Activated CD8-positive, alpha-beta memory T cell treated with anti-CD3 and anti-CD28 coated beads, Interleukin-2, amount 50 U/mL, for 24 hours (primary cell): ENCODE results near the gene PKD1.

Experiments
- DNase-seq: peaks from one replicate; pipeline ENCODE4 v3.0.0-alpha.2; 2020; ENCODE audit errors: extremely low read depth

PKD1 gene

DNA sequence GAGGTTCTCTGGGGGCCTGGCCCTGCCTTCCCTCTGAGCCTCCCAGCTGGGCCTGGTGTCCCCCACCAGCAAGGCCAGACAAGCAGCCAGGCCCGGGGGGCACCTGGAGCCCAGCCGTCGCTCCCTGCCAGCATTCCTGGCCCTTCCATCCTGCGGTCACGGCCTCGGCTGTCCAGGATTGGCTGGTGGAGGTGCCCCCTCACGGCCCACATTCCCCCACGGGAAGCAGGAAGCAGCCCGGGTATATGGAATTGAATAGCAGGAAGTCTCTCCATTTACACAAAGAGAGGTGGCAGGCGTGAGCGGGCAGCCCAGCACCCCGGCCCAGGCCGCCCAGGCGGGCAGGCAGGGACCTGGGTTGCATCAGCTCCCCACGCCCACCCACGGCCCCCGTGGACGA lies 34.4 kb upstream of the PKD1 start:
- DNase-seq: no peak

DNA sequence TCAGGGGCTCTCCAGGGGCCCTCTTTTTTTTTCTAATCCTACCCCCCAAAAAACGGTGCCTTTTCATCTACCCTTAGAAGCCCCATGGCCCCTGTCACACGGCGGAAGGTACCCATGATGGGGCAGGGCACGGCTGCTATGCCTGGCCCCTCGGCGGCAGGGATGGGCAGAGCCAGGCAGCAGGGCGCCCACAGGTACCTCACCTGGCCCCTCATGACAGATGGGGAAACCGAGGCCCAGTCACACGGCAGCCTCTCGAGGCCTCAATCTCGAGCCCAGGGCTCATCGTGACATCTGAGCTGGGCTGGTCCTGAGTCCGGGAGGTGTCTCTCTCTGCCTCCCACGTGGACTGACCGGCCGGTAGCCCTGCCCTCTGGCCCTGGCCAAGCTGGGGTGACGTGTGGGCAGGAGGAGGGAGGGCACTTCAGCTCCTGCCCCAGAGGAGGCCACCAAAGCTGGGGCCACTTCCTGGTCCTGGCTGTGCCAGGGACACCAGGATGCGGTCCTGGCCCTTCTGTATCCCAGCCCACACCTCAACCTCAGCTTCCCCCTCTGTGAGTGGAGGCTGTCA lies 31.5 kb upstream of the PKD1 start:
- DNase-seq: no peak

DNA sequence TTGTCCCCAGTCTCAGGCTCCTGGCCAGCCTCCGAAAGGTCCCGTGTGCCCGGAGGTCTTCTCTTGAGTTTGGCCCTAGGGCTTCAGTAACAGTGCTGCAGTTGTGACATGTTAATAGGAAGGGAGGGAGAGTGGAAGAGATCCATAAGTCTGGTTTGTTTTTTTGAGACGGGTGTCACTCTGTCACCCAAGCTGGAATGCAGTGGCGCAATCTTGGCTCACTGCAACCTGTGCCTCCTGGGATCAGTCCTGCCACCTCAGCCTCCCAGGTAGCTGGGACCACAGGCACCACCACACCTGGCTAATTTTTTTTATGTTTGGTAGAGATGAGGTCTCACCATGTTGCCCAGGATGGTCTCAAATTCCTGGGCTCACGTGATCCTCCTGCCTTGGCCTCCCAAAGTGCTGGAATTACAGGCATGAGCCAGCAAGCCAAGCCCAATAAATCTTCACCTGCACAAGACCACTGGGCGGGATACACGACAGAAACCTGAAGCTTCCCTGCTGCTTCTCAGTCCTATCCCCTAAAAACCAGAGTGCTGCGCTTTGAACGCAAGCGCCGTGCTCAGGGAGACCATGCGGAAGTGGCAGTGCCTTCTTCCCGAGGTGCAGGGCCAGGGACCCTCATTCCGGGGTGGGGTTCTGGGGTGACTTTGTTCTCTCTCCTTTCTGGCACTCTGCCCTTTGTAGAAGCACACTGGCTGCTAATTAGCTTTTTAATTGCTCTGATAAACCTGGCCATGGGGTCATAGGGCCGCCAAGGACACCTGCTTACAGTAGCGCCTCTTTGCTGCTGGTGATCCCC lies 30.8 kb upstream of the PKD1 start:
- DNase-seq: no peak

DNA sequence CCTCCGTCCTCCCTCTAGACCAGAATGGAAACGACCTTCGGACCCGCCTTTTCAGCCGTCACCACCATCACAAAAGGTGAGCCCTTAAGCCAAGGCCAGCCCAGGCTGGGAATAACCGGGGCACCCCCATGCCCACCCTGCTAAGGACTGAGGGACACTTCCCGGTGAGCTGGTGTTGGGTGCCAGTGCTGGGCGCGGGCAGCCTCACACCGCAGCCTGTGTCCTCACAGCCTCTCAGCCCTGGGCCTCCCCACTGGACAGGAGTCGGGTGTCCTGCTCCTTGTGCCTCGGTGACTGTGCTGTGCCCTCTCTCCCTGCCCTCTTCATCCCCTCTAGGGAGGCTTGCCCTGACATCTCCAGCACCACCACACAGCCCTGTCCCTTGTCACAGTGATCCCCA lies 30.2 kb upstream of the PKD1 start:
- DNase-seq: no peak

DNA sequence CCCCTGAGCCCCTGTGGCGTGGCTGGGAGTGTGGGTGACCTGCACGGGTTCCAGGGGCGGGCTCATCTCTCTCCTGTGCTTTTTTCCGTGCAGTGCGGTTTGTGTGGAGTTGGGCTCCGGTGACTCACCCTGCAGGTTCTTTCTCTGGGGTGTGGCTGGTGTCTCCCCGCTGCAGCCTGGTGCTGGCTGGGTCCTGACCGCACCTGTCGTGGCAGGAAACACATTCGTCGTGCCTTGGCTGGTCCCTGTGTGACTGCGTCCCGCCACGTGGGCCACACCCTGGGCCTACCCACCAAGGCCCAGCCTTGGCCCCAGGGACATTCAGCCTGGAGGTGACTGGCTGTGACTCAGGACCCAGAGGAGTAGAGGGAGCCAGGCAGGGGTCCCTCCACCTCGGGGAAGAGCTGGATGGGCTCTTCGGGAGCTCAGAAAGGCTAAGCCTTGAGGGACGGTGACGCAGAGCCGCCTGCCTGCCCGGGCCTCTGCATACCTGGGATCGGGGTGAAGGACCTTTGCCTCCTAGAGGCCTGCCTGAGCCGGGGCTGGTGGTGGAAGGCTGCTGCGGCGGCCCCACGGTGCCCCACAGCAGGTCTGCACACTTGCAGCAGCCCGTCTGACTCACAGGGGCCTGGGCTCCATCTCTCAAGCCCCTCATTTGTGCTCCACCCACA lies 27.6 kb upstream of the PKD1 start:
- DNase-seq: no peak

DNA sequence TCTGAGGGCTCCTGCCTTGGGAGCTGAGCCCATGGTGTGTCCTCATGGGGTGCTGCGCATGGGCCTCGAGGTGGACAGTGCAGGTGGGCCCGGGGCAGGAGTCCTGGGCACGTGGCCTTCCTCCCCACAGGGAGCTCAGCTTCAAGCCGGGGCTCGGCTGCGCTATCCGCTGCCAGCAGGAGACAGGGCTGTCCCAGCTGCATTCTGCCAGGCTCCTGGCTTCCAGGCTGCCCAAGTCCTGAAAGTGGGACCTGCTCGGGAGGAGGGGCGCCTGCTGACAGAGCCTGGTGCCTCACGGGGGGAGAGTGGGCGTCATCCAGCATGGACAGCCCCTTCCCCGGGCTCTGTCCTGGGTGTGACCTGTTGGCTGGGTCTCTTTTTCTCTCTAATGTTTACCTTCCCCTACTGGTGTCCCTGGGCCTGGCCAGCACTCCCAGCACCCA lies 27.0 kb upstream of the PKD1 start:
- DNase-seq: no peak

DNA sequence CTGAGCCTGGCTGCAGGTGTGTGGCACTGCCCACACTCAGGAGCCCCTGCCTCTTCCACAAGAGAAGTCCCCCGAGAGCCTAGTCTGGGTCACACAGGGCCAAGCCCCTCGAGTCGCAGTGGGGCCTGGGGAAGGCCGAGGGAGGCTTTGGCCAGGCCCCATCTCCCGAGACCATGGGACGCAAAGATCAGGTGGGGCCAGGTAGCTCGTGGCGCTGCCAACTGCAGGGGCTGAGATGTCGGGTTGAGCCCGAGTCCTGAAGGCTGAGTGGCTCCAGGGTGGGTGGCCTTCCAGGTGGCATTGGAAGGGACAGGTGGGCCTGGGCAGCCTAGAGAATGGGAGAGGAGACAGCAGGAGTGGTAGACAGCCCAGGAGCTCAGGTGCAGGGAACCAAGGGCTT lies 26.2 kb upstream of the PKD1 start:
- DNase-seq: no peak

DNA sequence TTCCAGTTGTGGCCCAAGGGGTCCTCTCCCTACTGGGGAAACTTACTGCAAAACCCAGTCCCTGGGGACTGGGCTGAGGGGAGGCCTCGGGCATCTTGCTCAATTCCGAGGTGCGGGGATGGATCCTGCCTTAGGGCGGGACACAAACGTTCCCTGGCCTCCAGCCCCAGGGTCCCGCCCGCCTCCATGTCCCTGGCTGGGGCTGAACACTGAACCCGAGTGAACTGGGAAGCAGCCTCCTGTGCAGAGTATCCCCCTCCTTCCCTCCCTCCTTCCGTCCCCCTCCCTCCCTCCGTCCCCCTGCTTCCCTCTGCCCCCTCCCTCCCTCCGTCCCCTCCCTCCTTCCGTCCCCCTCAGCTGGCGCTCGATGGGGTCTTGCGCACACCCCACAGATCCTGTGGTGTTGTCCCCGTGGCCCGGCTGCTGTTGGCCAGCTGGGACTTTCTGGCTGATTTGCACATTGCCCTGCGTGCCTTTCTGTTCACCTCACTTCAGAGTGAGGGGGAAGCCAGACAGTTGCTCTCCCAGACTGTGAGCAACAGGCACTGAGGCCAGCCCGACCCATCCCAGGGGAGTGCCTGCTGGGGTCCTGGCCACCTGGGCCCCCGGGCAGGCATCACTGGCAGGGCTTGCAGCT lies 25.3 kb upstream of the PKD1 start:
- DNase-seq: no peak

DNA sequence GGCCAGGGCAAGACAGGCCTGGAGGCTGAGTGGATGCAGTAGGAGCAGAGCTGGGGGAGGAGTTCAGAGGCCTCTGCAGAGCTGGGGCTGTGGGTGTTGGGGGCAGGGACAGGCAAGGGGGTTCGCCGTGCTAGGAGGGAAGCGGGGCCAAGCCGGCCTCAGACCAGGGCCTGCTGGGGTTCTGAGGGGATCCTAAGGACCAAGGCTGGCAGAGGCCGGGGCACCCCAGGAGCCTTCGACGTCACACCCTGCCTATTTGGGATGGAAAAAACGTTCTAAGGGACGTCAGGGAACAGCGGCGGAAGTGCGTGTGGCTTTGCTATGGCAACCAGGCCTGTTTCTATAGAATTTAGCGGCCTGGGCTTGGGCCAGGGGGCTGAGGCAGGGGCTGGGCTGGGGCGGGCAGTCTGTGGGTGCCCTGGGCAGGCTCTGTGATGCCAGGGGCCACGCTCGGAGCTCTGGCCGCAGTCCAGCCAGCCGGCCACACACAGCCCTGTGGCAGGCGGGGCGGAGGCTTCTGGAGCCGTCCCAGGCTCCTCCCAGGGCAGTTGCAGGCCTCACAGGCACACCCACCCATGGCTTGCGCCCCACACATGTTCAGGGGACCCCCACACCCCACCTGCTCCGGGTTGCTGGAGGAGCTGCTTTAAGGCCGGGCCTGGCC lies 23.6 kb upstream of the PKD1 start:
- no peak for DNase-seq

DNA sequence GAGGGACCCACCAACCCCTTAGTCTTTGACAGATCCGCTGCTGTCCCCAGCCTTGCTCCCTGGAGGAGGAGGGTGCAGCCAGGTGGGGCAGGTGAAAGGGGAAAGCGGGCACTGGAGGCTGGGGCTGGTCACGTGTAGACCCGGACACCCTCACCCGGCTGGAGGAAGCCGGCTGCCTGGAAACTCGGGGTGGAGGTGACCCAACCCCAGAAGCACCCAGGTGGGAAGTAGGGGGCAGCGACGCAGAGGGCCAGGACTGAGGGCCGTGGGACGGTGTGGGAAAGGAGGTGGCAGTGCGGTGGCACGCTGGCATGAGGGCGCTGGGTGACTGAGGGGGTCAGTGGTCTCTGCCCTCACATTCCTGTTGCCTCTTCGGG lies 22.6 kb upstream of the PKD1 start:
- DNase-seq: no peak

DNA sequence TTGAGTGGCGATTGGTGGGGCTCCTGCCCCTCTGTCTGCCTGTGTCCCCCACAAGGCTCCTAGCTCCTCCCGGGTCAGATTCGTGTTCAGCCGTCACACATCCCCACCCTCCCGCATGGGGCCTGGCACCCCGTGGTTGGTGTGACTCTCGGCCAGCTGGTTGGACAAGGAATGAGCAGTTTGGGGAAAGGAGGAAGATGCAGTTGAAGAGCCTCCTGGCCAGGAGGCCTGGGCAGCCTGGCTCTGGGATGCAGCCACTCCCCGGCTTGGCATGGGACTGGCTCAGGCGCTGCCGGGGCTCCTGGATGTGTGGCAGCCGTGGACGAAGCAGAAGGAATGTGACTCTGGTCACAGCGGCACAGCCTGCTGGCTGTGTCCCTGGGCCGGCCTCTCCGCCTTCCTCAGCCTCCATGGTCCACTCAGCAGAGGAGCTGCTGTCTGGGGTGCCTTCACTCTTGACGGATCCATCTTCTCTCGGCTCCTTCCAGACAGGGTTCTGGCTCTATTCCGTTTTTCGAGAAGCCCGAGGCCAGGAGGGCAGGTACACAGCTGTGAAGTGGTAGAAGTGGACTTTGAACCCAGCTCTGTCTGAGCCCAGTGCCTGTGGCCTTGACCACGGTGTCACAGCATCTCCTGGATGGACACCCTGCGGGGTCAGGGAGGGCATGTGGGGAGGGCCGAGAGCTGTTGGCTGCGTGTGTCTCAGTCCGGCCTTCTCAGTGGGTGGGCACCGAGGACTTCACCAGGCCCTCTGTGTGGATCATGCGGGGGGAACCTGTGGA lies 22.0 kb upstream of the PKD1 start:
- no peak for DNase-seq

DNA sequence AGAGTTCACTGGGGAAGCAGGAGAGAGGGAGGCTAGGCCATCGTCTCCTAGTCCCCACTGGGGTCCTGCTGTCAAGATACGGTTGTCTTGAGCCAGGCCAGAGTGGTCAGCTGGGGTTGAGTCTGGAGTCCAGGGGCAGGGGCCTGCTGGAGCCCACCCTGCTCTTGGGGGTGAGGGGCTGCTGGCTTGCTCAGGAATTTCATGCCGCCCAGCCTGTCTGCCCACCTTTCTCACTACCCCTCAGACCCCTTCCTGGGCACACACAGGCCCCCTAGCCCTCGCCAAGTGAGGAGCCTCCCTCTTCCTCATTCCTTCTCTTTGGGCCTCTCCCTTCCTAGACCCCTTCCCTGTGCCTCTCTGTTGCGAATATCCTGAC lies 21.1 kb upstream of the PKD1 start:
- no peak for DNase-seq

DNA sequence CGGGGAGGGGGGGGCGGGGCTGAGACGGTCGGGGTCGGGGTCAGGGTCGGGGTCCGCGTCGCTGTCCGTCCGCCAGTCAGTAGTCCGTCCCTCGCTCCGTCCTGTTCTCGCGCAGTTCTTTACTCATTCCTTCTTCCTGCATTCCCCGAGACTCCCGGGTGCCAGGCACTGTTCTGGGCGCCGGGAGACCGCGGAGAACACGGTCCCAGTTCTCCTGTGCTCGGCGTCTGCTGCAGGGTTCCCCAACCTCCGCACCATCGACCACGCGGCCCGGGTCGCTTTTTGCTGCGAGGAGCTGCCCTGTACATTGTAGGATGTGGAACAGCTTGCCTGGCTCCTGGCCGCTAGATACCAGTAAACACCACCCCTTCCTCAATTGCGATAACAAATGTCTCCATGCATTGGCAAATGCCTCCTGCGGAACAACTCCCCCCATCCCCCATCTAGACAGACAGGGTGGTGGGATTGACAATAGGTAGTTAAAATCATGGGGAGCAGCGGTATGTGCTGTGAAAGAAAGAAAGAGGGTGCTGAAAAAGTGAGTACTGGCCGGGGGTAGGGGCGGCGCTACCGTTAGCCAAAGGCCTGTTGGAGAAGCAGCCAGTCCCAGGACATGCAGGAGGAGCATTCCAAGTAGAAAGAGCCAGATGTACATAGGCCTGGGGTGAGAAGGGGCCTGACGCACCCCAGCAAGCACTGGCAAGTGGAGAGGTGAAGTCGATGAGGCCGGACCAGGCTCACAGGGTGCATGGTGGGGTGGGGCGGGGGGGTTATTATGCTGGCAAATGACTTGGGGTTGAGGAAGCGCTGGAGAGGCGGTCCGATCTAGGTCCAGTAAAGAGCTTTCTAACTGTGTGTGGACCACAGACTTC lies 20.5 kb upstream of the PKD1 start:
- no peak for DNase-seq

DNA sequence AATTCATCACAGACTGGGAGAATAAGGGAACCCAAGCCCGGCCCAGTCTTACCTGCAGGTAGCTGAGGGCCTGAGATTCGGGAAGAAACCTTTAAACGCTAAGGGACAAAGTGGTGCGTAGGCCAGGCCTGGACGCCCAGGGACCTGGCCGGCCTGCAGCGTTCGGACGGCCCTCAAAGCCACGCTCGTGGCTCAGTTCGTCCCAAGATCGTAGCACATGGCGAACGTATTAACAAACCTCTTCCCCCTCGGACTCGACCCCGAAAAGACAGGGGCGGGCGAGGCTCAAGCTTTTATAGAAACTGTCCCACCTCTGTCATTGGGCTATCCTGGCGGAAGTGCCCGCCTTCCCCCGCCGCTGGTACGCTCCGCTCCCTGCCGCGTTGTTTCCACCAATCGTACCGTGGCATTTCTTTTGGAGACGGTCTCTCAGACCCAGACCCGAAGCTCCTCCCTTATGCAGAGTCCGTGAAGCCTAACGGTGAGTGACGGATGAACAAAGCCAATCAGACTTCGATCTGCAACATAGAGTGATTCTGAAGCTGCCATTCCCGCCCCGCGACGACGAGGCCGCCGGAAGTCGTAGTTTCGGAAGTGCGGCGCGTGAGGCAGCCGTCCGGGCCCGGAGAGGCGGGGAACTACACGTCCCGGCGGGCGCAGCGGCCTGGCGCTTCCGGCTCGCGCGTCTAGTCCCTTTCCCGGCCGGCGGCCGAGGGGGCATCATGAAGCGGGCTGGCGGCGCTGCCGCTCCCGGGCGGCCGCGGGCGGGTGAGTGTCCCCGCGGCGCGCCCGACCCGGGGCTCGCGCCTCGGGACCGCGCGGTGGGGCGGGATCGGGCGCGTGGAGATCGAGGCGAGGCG lies 19.6 kb upstream of the PKD1 start, which contains the start of gene TRAF7:
TRAF7 (plus strand) TSS at position 692 of the 860 bp plus-strand sequence. CDS start 8,139 bp downstream, outside the sequence.
- peak; percentile 95 for DNase-seq

DNA sequence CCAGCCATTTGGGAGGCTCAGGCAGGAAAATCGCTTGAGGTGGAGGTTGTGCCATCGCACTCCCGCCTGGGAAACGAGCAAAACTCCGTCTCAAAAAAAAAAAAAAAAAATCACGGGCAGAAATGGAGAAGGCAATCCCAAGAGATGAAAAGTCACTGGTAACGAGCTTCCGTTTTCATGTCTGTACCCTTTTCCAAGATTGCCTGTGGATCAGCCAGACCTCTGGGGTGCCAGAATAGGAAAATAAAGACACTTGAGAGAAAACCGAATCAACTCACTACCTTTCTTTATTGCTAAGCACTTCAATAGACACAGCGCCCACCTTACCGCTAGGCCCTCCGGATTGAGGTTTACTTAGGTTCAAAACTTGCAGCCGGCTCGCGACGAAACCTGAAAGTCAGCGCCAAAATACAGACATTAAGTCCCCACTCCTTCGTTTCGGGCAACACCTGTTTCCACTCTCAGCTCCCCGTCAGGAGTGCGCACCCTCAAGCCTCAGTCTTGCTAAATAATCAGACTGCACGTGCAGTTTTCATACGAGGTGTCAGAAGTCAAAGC lies 18.9 kb upstream of the PKD1 start:
- no peak for DNase-seq

DNA sequence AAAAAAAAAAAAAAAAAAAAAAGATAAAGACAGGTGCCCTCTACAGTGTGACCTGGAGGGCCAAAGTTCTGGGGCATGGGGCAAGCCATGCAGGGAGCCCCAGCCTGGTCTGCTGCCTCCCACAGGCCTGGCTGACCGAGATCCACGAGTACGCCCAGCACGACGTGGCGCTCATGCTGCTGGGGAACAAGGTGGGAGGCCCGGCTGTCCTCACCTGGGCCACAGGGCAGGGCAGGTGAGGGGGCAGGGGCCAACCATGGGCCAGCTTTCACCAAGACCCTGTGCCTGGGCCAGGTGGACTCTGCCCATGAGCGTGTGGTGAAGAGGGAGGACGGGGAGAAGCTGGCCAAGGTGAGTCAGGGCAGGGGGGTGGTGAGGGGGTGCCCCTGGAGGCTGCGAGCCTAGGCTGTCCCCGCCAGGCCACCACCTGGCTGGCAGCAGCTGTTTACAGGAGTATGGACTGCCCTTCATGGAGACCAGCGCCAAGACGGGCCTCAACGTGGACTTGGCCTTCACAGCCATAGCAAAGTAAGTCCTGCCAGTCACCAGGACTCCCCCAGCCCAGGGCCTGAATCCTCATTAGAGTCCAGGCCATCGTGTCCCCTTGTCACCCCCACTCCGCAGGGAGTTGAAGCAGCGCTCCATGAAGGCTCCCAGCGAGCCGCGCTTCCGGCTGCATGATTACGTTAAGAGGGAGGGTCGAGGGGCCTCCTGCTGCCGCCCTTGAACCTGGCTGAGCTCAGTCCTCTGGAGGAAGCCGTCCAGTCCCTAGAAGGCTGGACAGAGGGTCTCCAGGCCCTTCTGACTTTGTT lies 17.2 kb upstream of the PKD1 start:
- DNase-seq: no peak

DNA sequence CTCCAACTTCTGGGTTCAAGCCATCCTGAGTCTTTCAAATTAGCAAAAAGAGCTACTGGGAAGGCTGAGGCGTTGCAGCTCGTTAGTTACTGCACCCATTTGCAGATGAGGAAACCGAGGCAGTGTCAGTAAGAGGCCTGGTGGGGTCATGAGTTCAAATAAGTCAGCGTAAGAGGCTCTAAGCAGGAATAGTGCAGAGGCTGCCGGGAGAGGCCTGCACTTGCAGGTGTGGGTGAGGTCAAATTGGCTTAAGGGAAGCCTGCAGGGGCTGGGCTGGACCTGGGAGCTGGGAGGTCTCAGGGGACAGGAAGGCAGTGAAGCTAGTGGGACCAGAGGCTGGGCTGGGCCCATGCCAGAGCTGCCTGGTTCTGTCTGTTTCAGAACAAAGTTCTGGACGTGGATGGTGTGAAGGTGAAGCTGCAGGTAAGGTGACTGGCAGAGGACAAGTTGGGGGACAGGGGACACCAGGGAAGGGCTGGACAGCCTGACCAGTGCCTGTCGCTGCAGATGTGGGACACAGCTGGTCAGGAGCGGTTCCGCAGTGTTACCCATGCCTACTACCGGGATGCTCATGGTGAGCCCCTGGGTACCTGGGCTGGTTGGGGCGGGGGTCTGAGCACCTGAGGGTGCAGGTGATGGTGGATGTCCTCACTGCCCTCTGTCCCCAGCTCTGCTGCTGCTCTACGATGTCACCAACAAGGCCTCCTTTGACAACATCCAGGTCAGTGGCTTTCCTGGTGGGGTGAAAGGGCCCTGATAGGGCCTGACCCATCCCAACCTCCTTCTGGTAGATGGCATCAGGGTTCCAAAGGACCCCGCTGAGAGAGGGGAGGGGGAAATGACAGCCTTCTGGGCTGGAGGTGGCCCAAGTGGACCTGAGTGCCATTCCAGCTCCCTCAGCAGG lies 15.7 kb upstream of the PKD1 start:
- DNase-seq: no peak
